ENCODE results near the gene SUCLG2. TPM values are rescaled to one million over a fixed set of nuclear protein-coding genes. Genes with fewer than 3 reads are reported as not detected.
"Not testable (repeated sequence)": the region's sequence is repeated elsewhere in the genome, so short reads cannot be mapped to it uniquely, and the experiment has no call there.

The SUCLG2 gene
- total RNA-seq, 4 donors from 2014 or later = 55.2 to 69.3 (median 63.4) TPM

DNA sequence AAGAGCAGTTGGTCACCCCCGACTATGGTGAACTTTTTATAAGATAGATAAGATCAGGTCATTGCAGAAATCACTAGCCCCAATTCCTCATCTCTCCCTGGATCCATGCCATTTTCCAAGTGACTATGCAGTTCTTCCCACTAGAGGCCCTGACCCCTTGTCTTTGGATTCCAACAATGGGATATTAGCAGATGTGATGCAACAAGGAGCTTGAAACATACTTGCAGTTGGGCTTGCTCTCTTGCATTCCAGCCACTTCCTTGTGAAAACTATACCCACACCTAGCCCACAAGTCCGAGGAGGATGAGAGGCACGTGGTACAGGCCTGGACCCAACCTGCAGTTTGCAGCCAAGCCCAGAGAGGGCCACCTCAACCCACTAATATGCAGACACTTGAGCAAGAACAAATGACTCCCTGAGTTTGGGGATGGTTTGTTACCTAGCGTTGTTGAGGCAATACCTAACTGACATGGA, 60.6 kb downstream of the SUCLG2 start:
- H3K4me1 ChIP-seq = peaks cover 0 to 8% (median 0%) of the 10 kb centered on the region in 4 donors
- H3K4me3 ChIP-seq = no peak overlapping the region
- TF ChIP-seq POLR2AphosphoS5 (IDR thresholded peaks at IDR 0.05) (no peak), POLR2A (IDR thresholded peaks at IDR 0.05; ENCODE audit: low read depth) (no peak), EP300 (IDR thresholded peaks at IDR 0.05) (no peak)
- TF ChIP-seq, protein P1, sequence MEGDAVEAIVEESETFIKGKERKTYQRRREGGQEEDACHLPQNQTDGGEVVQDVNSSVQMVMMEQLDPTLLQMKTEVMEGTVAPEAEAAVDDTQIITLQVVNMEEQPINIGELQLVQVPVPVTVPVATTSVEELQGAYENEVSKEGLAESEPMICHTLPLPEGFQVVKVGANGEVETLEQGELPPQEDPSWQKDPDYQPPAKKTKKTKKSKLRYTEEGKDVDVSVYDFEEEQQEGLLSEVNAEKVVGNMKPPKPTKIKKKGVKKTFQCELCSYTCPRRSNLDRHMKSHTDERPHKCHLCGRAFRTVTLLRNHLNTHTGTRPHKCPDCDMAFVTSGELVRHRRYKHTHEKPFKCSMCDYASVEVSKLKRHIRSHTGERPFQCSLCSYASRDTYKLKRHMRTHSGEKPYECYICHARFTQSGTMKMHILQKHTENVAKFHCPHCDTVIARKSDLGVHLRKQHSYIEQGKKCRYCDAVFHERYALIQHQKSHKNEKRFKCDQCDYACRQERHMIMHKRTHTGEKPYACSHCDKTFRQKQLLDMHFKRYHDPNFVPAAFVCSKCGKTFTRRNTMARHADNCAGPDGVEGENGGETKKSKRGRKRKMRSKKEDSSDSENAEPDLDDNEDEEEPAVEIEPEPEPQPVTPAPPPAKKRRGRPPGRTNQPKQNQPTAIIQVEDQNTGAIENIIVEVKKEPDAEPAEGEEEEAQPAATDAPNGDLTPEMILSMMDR (IDR thresholded peaks at IDR 0.05) = no peak
- no peak overlapping the region for H3K27ac ChIP-seq (replicated peaks in 1 of 4)
- H3K27me3 ChIP-seq = no peaks in the 10 kb centered on the region
- WGBS = 82% methylated on average over 4 of the region's 4 CpGs
- DNase-seq (ENCODE audit: extremely low spot score) = no peak
- peaks cover 0 to 14% (median 0%) of the 10 kb centered on the region in 4 donors for H3K36me3 ChIP-seq
- intact Hi-C loops (cut with DNase I) = no loop called here
- no peaks in the 10 kb centered on the region for H3K9me3 ChIP-seq

DNA sequence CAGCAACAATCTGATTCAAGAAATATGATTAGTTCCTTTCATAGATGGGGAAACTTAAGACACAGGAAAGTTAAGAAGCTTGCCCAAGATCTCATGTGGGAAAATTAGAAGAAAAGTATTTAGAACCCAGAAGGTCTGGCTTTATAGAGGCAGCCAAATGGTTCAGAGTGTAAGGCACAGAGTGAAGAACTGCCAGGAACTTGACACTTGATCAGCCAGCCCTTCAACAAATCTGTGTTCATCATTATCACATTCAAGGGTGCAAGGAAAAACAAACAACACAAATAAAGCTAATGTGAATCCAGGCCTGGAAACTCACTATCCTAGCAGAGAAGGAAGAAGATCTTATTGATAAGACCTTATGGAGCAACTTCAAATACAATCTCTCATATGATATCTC, 62.4 kb downstream of the SUCLG2 start:
- no peaks in the 10 kb centered on the region for H3K27me3 ChIP-seq
- TF ChIP-seq POLR2AphosphoS5 (IDR thresholded peaks at IDR 0.05) = no peak
- TF ChIP-seq, protein P1 (IDR thresholded peaks at IDR 0.05) = no peak
- no peak for TF ChIP-seq EP300 (IDR thresholded peaks at IDR 0.05)
- no peak for TF ChIP-seq POLR2A (IDR thresholded peaks at IDR 0.05; ENCODE audit: low read depth)
- intact Hi-C loops (cut with DNase I) = no loop called here

DNA sequence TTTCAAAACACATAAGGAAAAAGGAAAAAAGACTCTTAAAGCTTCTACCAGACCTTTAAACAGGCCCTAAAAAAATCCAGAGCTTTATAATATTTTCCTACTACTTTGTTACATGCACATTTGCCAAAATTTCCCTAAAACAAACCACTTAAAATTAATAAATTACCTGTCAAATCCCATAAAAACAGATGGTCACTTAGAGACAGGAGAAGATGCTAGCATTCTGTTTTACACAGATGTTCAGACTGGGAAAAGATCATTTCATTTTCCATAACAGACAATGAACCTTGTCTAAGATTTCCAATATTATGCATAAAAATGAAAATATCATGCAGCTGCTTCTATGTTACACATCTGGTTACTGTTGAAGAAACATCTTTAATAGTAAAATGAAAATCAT, 66.6 kb downstream of the SUCLG2 start:
- Histone ChIP-seq H3K27ac (replicated peaks in 1 of 4) (no peak overlapping the region), H3K9me3 (no peaks in the 10 kb centered on the region), H3K27me3 (no peaks in the 10 kb centered on the region), H3K4me3 (no peak overlapping the region), H3K36me3 (peaks cover 0 to 6% (median 0%) of the 10 kb centered on the region in 4 donors), H3K4me1 (peaks cover 0 to 30% (median 21%) of the 10 kb centered on the region in 4 donors)
- TF ChIP-seq POLR2AphosphoS5 (IDR thresholded peaks at IDR 0.05) (no peak), POLR2A (IDR thresholded peaks at IDR 0.05; ENCODE audit: low read depth) (no peak), EP300 (IDR thresholded peaks at IDR 0.05) (no peak)
- TF ChIP-seq, protein P1 (IDR thresholded peaks at IDR 0.05) = no peak
- intact Hi-C loops (cut with DNase I) = no loop called here
- no peak for DNase-seq (ENCODE audit: extremely low spot score)

More for the DNA sequence above, 62.4 kb downstream of the SUCLG2 start:
- H3K4me3 ChIP-seq = no peak overlapping the region
- H3K36me3 ChIP-seq = peaks cover 0 to 13% (median 0%) of the 10 kb centered on the region in 4 donors
- H3K4me1 ChIP-seq = peaks cover 0 to 25% (median 10%) of the 10 kb centered on the region in 4 donors
- DNase-seq (ENCODE audit: extremely low spot score) = no peak
- no peak overlapping the region for H3K27ac ChIP-seq (replicated peaks in 1 of 4)
- H3K9me3 ChIP-seq = no peaks in the 10 kb centered on the region

DNA sequence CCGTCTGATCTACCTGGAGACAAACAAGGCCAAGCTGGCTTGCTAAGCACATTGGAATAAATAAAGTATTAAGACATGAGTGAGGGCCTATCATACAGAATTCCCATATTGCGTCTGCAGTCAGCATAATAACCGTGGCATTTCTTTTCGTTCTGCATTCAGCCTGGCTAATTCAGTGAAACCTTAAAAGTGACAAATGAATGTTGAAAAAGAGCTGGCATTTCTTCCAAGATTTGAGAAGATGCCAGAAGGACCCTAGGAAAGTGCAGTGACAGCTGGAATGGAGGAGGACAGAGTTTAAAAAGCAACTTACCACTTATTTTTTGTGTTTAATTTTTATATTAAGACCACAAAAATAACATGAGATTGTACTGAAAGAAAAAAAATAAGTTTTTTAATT, 67.1 kb downstream of the SUCLG2 start:
- intact Hi-C loops (cut with DNase I) = no loop called here
- TF ChIP-seq POLR2A (IDR thresholded peaks at IDR 0.05; ENCODE audit: low read depth) (no peak), EP300 (IDR thresholded peaks at IDR 0.05) (no peak), POLR2AphosphoS5 (IDR thresholded peaks at IDR 0.05) (no peak)
- TF ChIP-seq, protein P1 (IDR thresholded peaks at IDR 0.05) = no peak
- DNase-seq (ENCODE audit: extremely low spot score) = peak; percentile 10
- H3K4me1 ChIP-seq = peaks cover 0 to 30% (median 21%) of the 10 kb centered on the region in 4 donors
- H3K27me3 ChIP-seq = no peaks in the 10 kb centered on the region
- WGBS = 86% methylated on average over 4 of the region's 4 CpGs
- no peak overlapping the region for H3K4me3 ChIP-seq
- H3K36me3 ChIP-seq = peaks cover 0 to 6% (median 0%) of the 10 kb centered on the region in 4 donors
- H3K9me3 ChIP-seq = no peaks in the 10 kb centered on the region
- H3K27ac ChIP-seq (replicated peaks in 1 of 4) = no peak overlapping the region

DNA sequence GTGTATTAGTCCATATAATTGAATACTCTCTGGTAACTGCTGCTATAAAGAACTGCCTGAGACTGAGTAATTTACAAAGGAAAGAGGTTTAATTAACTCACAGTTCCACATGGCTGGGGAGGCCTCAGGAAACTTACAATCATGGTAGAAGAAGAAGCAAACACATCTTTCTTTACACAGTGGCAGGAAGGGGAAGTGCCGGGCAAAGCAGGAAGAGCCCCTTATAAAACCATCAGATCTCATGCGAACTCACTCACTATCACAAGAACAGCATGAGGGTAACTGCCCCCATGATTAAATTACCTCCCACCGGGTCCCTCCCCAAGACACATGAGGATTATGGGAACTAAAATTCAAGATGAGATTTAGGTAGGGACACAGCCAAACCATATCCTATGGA, 69.8 kb downstream of the SUCLG2 start:
- intact Hi-C loops (cut with DNase I); H3K9me3 ChIP-seq; H3K36me3 ChIP-seq; H3K27me3 ChIP-seq; H3K27ac ChIP-seq (replicated peaks in 1 of 4); H3K4me3 ChIP-seq; DNase-seq (ENCODE audit: extremely low spot score): not testable (repeated sequence)
- 82% methylated on average over 3 of the region's 3 CpGs for whole genome bisulfite sequencing
- H3K4me1 ChIP-seq = peaks cover 0 to 30% (median 21%) of the 10 kb centered on the region in 4 donors
